BLaER1 treated with 17β-estradiol and CSF1 and Interleukin-3, amounts not matched to agents 10 nM and 100 nM (cell line): ENCODE results near the gene FHIT.

Source experiments
- H3K27ac ChIP-seq, 11 experiments: shearing (Covaris generic); formaldehyde crosslinking; 2 replicates each; pipeline ENCODE4 v1.8.1; 2022
- H3K27me3 ChIP-seq, 11 experiments: shearing (Covaris generic); formaldehyde crosslinking; 2 replicates each; pipeline ENCODE4 v1.8.1; 2022
- H3K36me3 ChIP-seq, 11 experiments: shearing (Covaris generic); formaldehyde crosslinking; 2 replicates each; pipeline ENCODE4 v1.8.1; 2022
- H3K4me1 ChIP-seq, 10 experiments: shearing (Covaris generic); formaldehyde crosslinking; 2 replicates each; pipeline ENCODE4 v1.8.1; 2022
- H3K4me2 ChIP-seq, 11 experiments: shearing (Covaris generic); formaldehyde crosslinking; 2 replicates each; pipeline ENCODE4 v1.8.1; 2022
- H3K4me3 ChIP-seq, 10 experiments: shearing (Covaris generic); formaldehyde crosslinking; 2 replicates each; pipeline ENCODE4 v1.8.1; 2022
- H3K9ac ChIP-seq, 11 experiments: shearing (Covaris generic); formaldehyde crosslinking; 2 replicates each; pipeline ENCODE4 v1.8.1; 2022
- H3K9me3 ChIP-seq, 11 experiments: shearing (Covaris generic); formaldehyde crosslinking; replicated peaks in 1 of 11; 2 replicates each; pipeline ENCODE4 v1.8.1; 2022
- H4K20me1 ChIP-seq, 11 experiments: shearing (Covaris generic); formaldehyde crosslinking; 2 replicates each; pipeline ENCODE4 v1.8.1; 2022
- Cebpa-rat ChIP-seq, 11 experiments: shearing (Covaris generic); IDR thresholded peaks; 2 replicates each; pipeline ENCODE4 v1.8.1; 2022

FHIT gene

GRCh38 chr3:60856257-60857046, 394.8 kb downstream of the FHIT start:
- Histone ChIP-seq H4K20me1 (no peaks in the 10 kb centered on the region), H3K27ac (peak overlapping the region in 3 of 11 experiments; percentile 7 to 22 (median 13); a peak in 1 of 22 replicates), H3K4me2 (peak overlapping the region in 10 of 11 experiments; percentile 21 to 69 (median 44); a peak in 19 of 22 replicates), H3K4me1 (peaks cover 7 to 35% (median 27%) of the 10 kb centered on the region in 10 experiments; a peak in 18 of 20 replicates), H3K27me3 (no peaks in the 10 kb centered on the region), H3K9ac (no peak overlapping the region), H3K36me3 (no peaks in the 10 kb centered on the region), H3K4me3 (no peak overlapping the region), H3K9me3 (peaks cover 3 to 13% (median 8%) of the 10 kb centered on the region in 11 experiments; a peak in 17 of 22 replicates)
- TF ChIP-seq Cebpa-rat (IDR thresholded peaks at IDR 0.05): no peak

- H3K9ac ChIP-seq: no peak overlapping the region
- H3K4me1 ChIP-seq: peaks cover 7 to 35% (median 27%) of the 10 kb centered on the region in 10 experiments; a peak in 18 of 20 replicates
- H3K27ac ChIP-seq: peak overlapping the region in 1 of 11 experiments; percentile 23; a peak in 2 of 22 replicates
Measured at GRCh38 chr3:60855250-60855649, 396.0 kb downstream of the FHIT start.

GRCh38 chr3:60854791-60855190, 396.5 kb downstream of the FHIT start:
- Histone ChIP-seq H4K20me1 (no peaks in the 10 kb centered on the region), H3K27me3 (no peaks in the 10 kb centered on the region), H3K36me3 (no peaks in the 10 kb centered on the region), H3K4me3 (no peak overlapping the region), H3K9ac (no peak overlapping the region), H3K4me1 (peaks cover 7 to 35% (median 27%) of the 10 kb centered on the region in 10 experiments; a peak in 18 of 20 replicates), H3K27ac (peak overlapping the region in 2 of 11 experiments; percentile 23 to 24; a peak in 2 of 22 replicates), H3K4me2 (peak overlapping the region in 7 of 11 experiments; percentile 7 to 69 (median 53); a peak in 12 of 22 replicates), H3K9me3 (peaks cover 0 to 10% (median 5%) of the 10 kb centered on the region in 11 experiments; a peak in 6 of 22 replicates)
- TF ChIP-seq Cebpa-rat (IDR thresholded peaks at IDR 0.05): no peak

More at GRCh38 chr3:60855250-60855649, 396.0 kb downstream of the FHIT start:
- H3K4me2 ChIP-seq: peak overlapping the region in 5 of 11 experiments; percentile 23 to 69 (median 57); a peak in 7 of 22 replicates
- H3K36me3 ChIP-seq: no peaks in the 10 kb centered on the region
- no peak overlapping the region for H3K4me3 ChIP-seq
- peaks cover 0 to 10% (median 5%) of the 10 kb centered on the region in 11 experiments; a peak in 6 of 22 replicates for H3K9me3 ChIP-seq
- no peaks in the 10 kb centered on the region for H4K20me1 ChIP-seq
- H3K27me3 ChIP-seq: no peaks in the 10 kb centered on the region
- TF ChIP-seq Cebpa-rat (IDR thresholded peaks at IDR 0.05): no peak

- H3K9ac ChIP-seq: no peak overlapping the region
- no peak overlapping the region for H3K27ac ChIP-seq
- no peak overlapping the region for H3K4me3 ChIP-seq
- H3K4me1 ChIP-seq: peaks cover 0 to 9% (median 0%) of the 10 kb centered on the region in 10 experiments; a peak in 4 of 20 replicates
- peaks cover 0 to 10% (median 5%) of the 10 kb centered on the region in 11 experiments; a peak in 4 of 22 replicates for H3K9me3 ChIP-seq
- no peaks in the 10 kb centered on the region for H3K36me3 ChIP-seq
- no peaks in the 10 kb centered on the region for H3K27me3 ChIP-seq
- no peaks in the 10 kb centered on the region for H4K20me1 ChIP-seq
- TF ChIP-seq Cebpa-rat (IDR thresholded peaks at IDR 0.05): no peak
- H3K4me2 ChIP-seq: peak overlapping the region in 2 of 11 experiments; percentile 0 to 8; a peak in 1 of 22 replicates
Measured at GRCh38 chr3:60847791-60848190, 403.5 kb downstream of the FHIT start.

- H3K4me3 ChIP-seq: no peak overlapping the region
- H3K36me3 ChIP-seq: no peaks in the 10 kb centered on the region
- H3K9ac ChIP-seq: no peak overlapping the region
- H3K4me2 ChIP-seq: no peak overlapping the region
- no peak overlapping the region for H3K27ac ChIP-seq
- H4K20me1 ChIP-seq: no peaks in the 10 kb centered on the region
- no peak for TF ChIP-seq Cebpa-rat (IDR thresholded peaks at IDR 0.05)
- H3K27me3 ChIP-seq: no peaks in the 10 kb centered on the region
- H3K9me3 ChIP-seq: no peaks in the 10 kb centered on the region
- H3K4me1 ChIP-seq: peaks cover 0 to 9% (median 0%) of the 10 kb centered on the region in 10 experiments; a peak in 4 of 20 replicates
Measured at GRCh38 chr3:60844256-60844655, 407.0 kb downstream of the FHIT start.

- Histone ChIP-seq H3K36me3 (no peaks in the 10 kb centered on the region), H3K4me3 (no peak overlapping the region), H3K9me3 (no peaks in the 10 kb centered on the region), H3K4me1 (no peaks in the 10 kb centered on the region), H4K20me1 (no peaks in the 10 kb centered on the region), H3K27me3 (no peaks in the 10 kb centered on the region), H3K9ac (no peak overlapping the region), H3K4me2 (no peak overlapping the region), H3K27ac (no peak overlapping the region)
- no peak for TF ChIP-seq Cebpa-rat (IDR thresholded peaks at IDR 0.05)
Measured at GRCh38 chr3:60841355-60841754, 409.9 kb downstream of the FHIT start.

- Histone ChIP-seq H3K4me2 (no peak overlapping the region), H3K27me3 (no peaks in the 10 kb centered on the region), H3K4me3 (no peak overlapping the region), H3K9ac (no peak overlapping the region), H4K20me1 (no peaks in the 10 kb centered on the region), H3K27ac (no peak overlapping the region), H3K36me3 (no peaks in the 10 kb centered on the region), H3K4me1 (no peaks in the 10 kb centered on the region), H3K9me3 (no peaks in the 10 kb centered on the region)
- TF ChIP-seq Cebpa-rat (IDR thresholded peaks at IDR 0.05): no peak
Measured at GRCh38 chr3:60839246-60839645, 412.0 kb downstream of the FHIT start.

GRCh38 chr3:60835796-60836195, 415.5 kb downstream of the FHIT start:
- Histone ChIP-seq H4K20me1 (no peaks in the 10 kb centered on the region), H3K4me1 (no peaks in the 10 kb centered on the region), H3K4me2 (no peak overlapping the region), H3K9ac (no peak overlapping the region), H3K27me3 (no peaks in the 10 kb centered on the region), H3K27ac (no peak overlapping the region), H3K9me3 (no peaks in the 10 kb centered on the region), H3K4me3 (no peak overlapping the region), H3K36me3 (no peaks in the 10 kb centered on the region)
- no peak for TF ChIP-seq Cebpa-rat (IDR thresholded peaks at IDR 0.05)

GRCh38 chr3:60829058-60829457, 422.2 kb downstream of the FHIT start:
- TF ChIP-seq Cebpa-rat (IDR thresholded peaks at IDR 0.05): no peak
- no peak overlapping the region for H3K4me2 ChIP-seq
- no peaks in the 10 kb centered on the region for H3K36me3 ChIP-seq
- no peak overlapping the region for H3K9ac ChIP-seq
- no peak overlapping the region for H3K27ac ChIP-seq
- no peak overlapping the region for H3K4me3 ChIP-seq
- no peaks in the 10 kb centered on the region for H3K4me1 ChIP-seq
- no peaks in the 10 kb centered on the region for H3K27me3 ChIP-seq
- peaks cover 12 to 20% (median 16%) of the 10 kb centered on the region in 11 experiments; a peak in 21 of 22 replicates for H3K9me3 ChIP-seq
- H4K20me1 ChIP-seq: no peaks in the 10 kb centered on the region
